Mesenchymal stem cell (in vitro differentiated cells and primary cell): ENCODE measurements around the gene FKBP8.

Experiments
- DNase-seq: peaks from one replicate; pipeline ENCODE4 v3.0.0-alpha.2; 2013
- H2AFZ ChIP-seq: one replicate; pipeline ENCODE4 v1.6.1; 2013; ENCODE audit warnings: low read depth, mild to moderate bottlenecking, control low read depth, inconsistent platforms, low read length, moderate library complexity
- H2AK5ac ChIP-seq: 2 replicates; pipeline ENCODE4 v1.6.1; 2013; ENCODE audit warnings: low read length, moderate library complexity, mild to moderate bottlenecking, inconsistent platforms; ENCODE audit not compliant: severe bottlenecking
- H2BK120ac ChIP-seq: one replicate; pipeline ENCODE4 v1.6.1; 2013; ENCODE audit warnings: low read depth, mild to moderate bottlenecking, inconsistent platforms, low read length, moderate library complexity
- H2BK12ac ChIP-seq, 2 experiments: one replicate each; pipeline ENCODE4 v1.6.1; 2013; ENCODE audit warnings: inconsistent platforms in 2 of 2, low read length in 2 of 2, mild to moderate bottlenecking in 2 of 2, moderate library complexity in 2 of 2, control low read depth in 1 of 2
- H2BK15ac ChIP-seq: one replicate; pipeline ENCODE4 v1.6.1; 2013; ENCODE audit warnings: mild to moderate bottlenecking, low read depth, inconsistent platforms; ENCODE audit not compliant: poor library complexity, severe bottlenecking
- H2BK5ac ChIP-seq: 2 replicates; pipeline ENCODE4 v1.6.1; 2013; ENCODE audit warnings: low read depth, mild to moderate bottlenecking, low read length, control low read depth, inconsistent platforms; ENCODE audit not compliant: poor library complexity, severe bottlenecking
- H3K14ac ChIP-seq, 2 experiments: one replicate each; pipeline ENCODE4 v1.6.1; 2013; ENCODE audit warnings: inconsistent platforms in 2 of 2, low read length in 2 of 2, control low read depth in 1 of 2, mild to moderate bottlenecking in 1 of 2, moderate library complexity in 1 of 2
- H3K18ac ChIP-seq, 2 experiments: one replicate each; pipeline ENCODE4 v1.6.1; 2013; ENCODE audit warnings: inconsistent platforms in 2 of 2, low read length in 2 of 2, control low read depth in 1 of 2, low read depth in 1 of 2, mild to moderate bottlenecking in 1 of 2
- H3K23ac ChIP-seq, 2 experiments: one replicate each; pipeline ENCODE4 v1.6.1; 2013; ENCODE audit warnings: inconsistent platforms in 2 of 2, low read length in 2 of 2, mild to moderate bottlenecking in 2 of 2, moderate library complexity in 2 of 2, control low read depth in 1 of 2
- H3K27ac ChIP-seq: 2 replicates; pipeline ENCODE4 v1.5.1; 2013; ENCODE audit warnings: mild to moderate bottlenecking, moderate library complexity, low read length, control low read depth, inconsistent platforms; ENCODE audit not compliant: poor library complexity, severe bottlenecking
- H3K27me3 ChIP-seq, 2 experiments: 2 replicates each; pipeline versions ENCODE4 v1.6.1 to v1.7.0; 2013; ENCODE audit warnings: low read length in 2 of 2, mild to moderate bottlenecking in 2 of 2, moderate library complexity in 2 of 2, control low read depth in 1 of 2, inconsistent platforms in 1 of 2; ENCODE audit not compliant: control insufficient read depth in 1 of 2, insufficient read depth in 1 of 2
- H3K36me3 ChIP-seq, 2 experiments: 2 replicates each; pipeline versions ENCODE4 v1.6.1 to v1.7.0; 2013; ENCODE audit warnings: low read length in 2 of 2, control low read depth in 1 of 2, inconsistent platforms in 1 of 2, low read depth in 1 of 2, mild to moderate bottlenecking in 1 of 2; ENCODE audit not compliant: insufficient read depth in 2 of 2, control insufficient read depth in 1 of 2
- H3K4ac ChIP-seq, 2 experiments: one replicate each; pipeline ENCODE4 v1.6.1; 2013; ENCODE audit warnings: inconsistent platforms in 2 of 2, low read length in 2 of 2, mild to moderate bottlenecking in 2 of 2, moderate library complexity in 2 of 2, control low read depth in 1 of 2, low read depth in 1 of 2
- H3K4me1 ChIP-seq: 2 replicates; pipeline ENCODE4 v1.6.1; 2013; ENCODE audit warnings: low read depth, low read length, control low read depth; ENCODE audit not compliant: control insufficient read depth, insufficient read depth
- H3K4me2 ChIP-seq: 2 replicates; pipeline ENCODE4 v1.6.1; 2013; ENCODE audit warnings: low read length, mild to moderate bottlenecking, inconsistent platforms; ENCODE audit not compliant: poor library complexity, severe bottlenecking
- H3K4me3 ChIP-seq, 2 experiments: 2 replicates each; pipeline versions ENCODE4 v1.5.1 to v1.7.0; 2013; ENCODE audit warnings: low read length in 2 of 2, mild to moderate bottlenecking in 2 of 2, control low read depth in 1 of 2, low read depth in 1 of 2; ENCODE audit not compliant: insufficient read depth in 1 of 2
- H3K79me1 ChIP-seq: replicated peaks from 2 replicates; pipeline ENCODE4 v1.6.1; 2013; ENCODE audit warnings: mild to moderate bottlenecking, control low read depth, low read length, inconsistent platforms; ENCODE audit not compliant: poor library complexity, severe bottlenecking
- H3K9ac ChIP-seq: 2 replicates; pipeline ENCODE4 v1.7.0; 2013; ENCODE audit warnings: mild to moderate bottlenecking, low read length, moderate library complexity
- H3K9me3 ChIP-seq: 2 replicates; pipeline ENCODE4 v1.7.0; 2013; ENCODE audit warnings: mild to moderate bottlenecking, low read length; ENCODE audit not compliant: control insufficient read depth
- H4K8ac ChIP-seq: one replicate; pipeline ENCODE4 v1.6.1; 2013; ENCODE audit warnings: inconsistent platforms, mild to moderate bottlenecking, low read length, moderate library complexity
- H4K91ac ChIP-seq: one replicate; pipeline ENCODE4 v1.6.1; 2013; ENCODE audit warnings: mild to moderate bottlenecking, low read length, inconsistent platforms
- WGBS: methylation state at CpG from one replicate; pipeline ENCODE4 v1.1.7; 2013; ENCODE audit warnings: mixed read lengths; 5-methylcytosine and 5-hydroxymethylcytosine counted together

Gene FKBP8

GRCh38 chr19:18493440-18494266 is 49.7 kb downstream of the FKBP8 start:
- peak; percentile 80 for DNase-seq
- Histone ChIP-seq H4K91ac (peak overlapping the region; percentile 18), H2AK5ac (no peak overlapping the region), H3K14ac (peak overlapping the region in 1 of 2 experiments; percentile 85), H3K4me3 (peak overlapping the region in 1 of 2 experiments; percentile 19), H3K4ac (peak overlapping the region in 1 of 2 experiments; percentile 35), H3K27me3 (no peaks in the 10 kb centered on the region), H3K4me1 (peaks cover 41% of the 10 kb centered on the region), H3K23ac (no peak overlapping the region), H2BK12ac (peak overlapping the region in 1 of 2 experiments; percentile 27), H3K9ac (peak overlapping the region; percentile 60), H2BK120ac (no peak overlapping the region), H3K18ac (peak overlapping the region in 1 of 2 experiments; percentile 58), H3K27ac (no peak overlapping the region), H2BK5ac (no peak overlapping the region), H2BK15ac (no peak overlapping the region), H3K9me3 (no peaks in the 10 kb centered on the region), H3K36me3 (peaks cover 0 to 19% of the 10 kb centered on the region in 2 experiments), H4K8ac (peak overlapping the region; percentile 27), H2AFZ (no peak overlapping the region), H3K79me1 (peaks cover 42% of the 10 kb centered on the region), H3K4me2 (no peak overlapping the region)
- WGBS, result 76% methylated on average over 13 of the region's 13 CpGs

- H3K14ac ChIP-seq, result no peak overlapping the region
- H2BK120ac ChIP-seq, result no peak overlapping the region
- no peaks in the 10 kb centered on the region for H3K9me3 ChIP-seq
- H3K27ac ChIP-seq, result no peak overlapping the region
- H3K79me1 ChIP-seq, result peaks cover 46% of the 10 kb centered on the region
- H3K4me3 ChIP-seq, result no peak overlapping the region
- no peak overlapping the region for H2BK15ac ChIP-seq
- peaks cover 47% of the 10 kb centered on the region for H3K4me1 ChIP-seq
- H3K36me3 ChIP-seq, result peaks cover 0 to 23% of the 10 kb centered on the region in 2 experiments
- no peak overlapping the region for H2AFZ ChIP-seq
- DNase-seq, result no peak
- no peak overlapping the region for H2BK5ac ChIP-seq
- no peaks in the 10 kb centered on the region for H3K27me3 ChIP-seq
- 85% methylated on average over 14 of the region's 15 CpGs for WGBS
- H3K9ac ChIP-seq, result no peak overlapping the region
- H2BK12ac ChIP-seq, result no peak overlapping the region
- no peak overlapping the region for H2AK5ac ChIP-seq
- no peak overlapping the region for H3K4ac ChIP-seq
- no peak overlapping the region for H3K18ac ChIP-seq
- H3K23ac ChIP-seq, result no peak overlapping the region
- H4K8ac ChIP-seq, result no peak overlapping the region
- H3K4me2 ChIP-seq, result no peak overlapping the region
- no peak overlapping the region for H4K91ac ChIP-seq
These were observed 51.1 kb downstream of the FKBP8 start for GRCh38 chr19:18491995-18492953.

- Histone ChIP-seq H2BK15ac (no peak overlapping the region), H3K23ac (no peak overlapping the region), H3K18ac (no peak overlapping the region), H3K14ac (no peak overlapping the region), H4K91ac (no peak overlapping the region), H3K27me3 (no peaks in the 10 kb centered on the region), H3K27ac (no peak overlapping the region), H2AK5ac (no peak overlapping the region), H3K4ac (no peak overlapping the region), H2AFZ (no peak overlapping the region), H2BK5ac (no peak overlapping the region), H3K9ac (no peak overlapping the region), H3K9me3 (no peaks in the 10 kb centered on the region), H2BK120ac (no peak overlapping the region), H3K4me3 (no peak overlapping the region), H2BK12ac (no peak overlapping the region), H3K4me2 (no peak overlapping the region), H4K8ac (no peak overlapping the region), H3K79me1 (peaks cover 49% of the 10 kb centered on the region), H3K4me1 (peaks cover 51% of the 10 kb centered on the region), H3K36me3 (peaks cover 0 to 28% of the 10 kb centered on the region in 2 experiments)
- DNase-seq, result no peak
- WGBS, result 94% methylated on average over 6 of the region's 6 CpGs
These were observed 52.6 kb downstream of the FKBP8 start for GRCh38 chr19:18490728-18491127.
